KMS-11 (cell line): Measurements from ENCODE around the gene ATOSA.

Experiments used
- H2AFZ ChIP-seq: fragments of 200-600 bp; sonication (generic); 2 replicates; pipeline ENCODE4 v1.6.1; 2016; ENCODE audit warnings: antibody characterized with exemption, mixed run types, low read depth
- H3K27ac ChIP-seq: fragments of 200-600 bp; sonication (generic); 2 replicates; pipeline ENCODE4 v1.6.1; 2016; ENCODE audit warnings: mild to moderate bottlenecking, mixed run types
- H3K27me3 ChIP-seq: fragments of 200-600 bp; sonication (generic); 2 replicates; pipeline ENCODE4 v1.6.1; 2017; ENCODE audit warnings: mild to moderate bottlenecking, low read depth, mixed run types, moderate library complexity; ENCODE audit not compliant: insufficient read depth
- H3K36me3 ChIP-seq: fragments of 200-600 bp; sonication (generic); 2 replicates; pipeline ENCODE4 v1.6.1; 2017; ENCODE audit warnings: mild to moderate bottlenecking, mixed run types; ENCODE audit not compliant: insufficient read depth
- H3K4me1 ChIP-seq: fragments of 200-600 bp; sonication (generic); 2 replicates; pipeline ENCODE4 v1.6.1; 2016; ENCODE audit warnings: mild to moderate bottlenecking, low read depth, mixed run types; ENCODE audit not compliant: poor library complexity, severe bottlenecking
- H3K4me2 ChIP-seq: fragments of 200-600 bp; sonication (generic); 2 replicates; pipeline ENCODE4 v1.7.0; 2016; ENCODE audit warnings: mild to moderate bottlenecking, mixed run types
- H3K4me3 ChIP-seq: fragments of 200-600 bp; sonication (generic); IDR thresholded peaks from 2 replicates; pipeline ENCODE4 v1.6.1; 2017; ENCODE audit warnings: low read depth, low read length, mixed read lengths; ENCODE audit not compliant: insufficient read depth
- H3K79me2 ChIP-seq: fragments of 200-600 bp; sonication (generic); 2 replicates; pipeline ENCODE4 v1.6.1; 2016; ENCODE audit warnings: low read depth, mixed run types; ENCODE audit not compliant: insufficient read depth
- H3K9ac ChIP-seq: fragments of 200-600 bp; sonication (generic); 2 replicates; pipeline ENCODE4 v1.6.1; 2016; ENCODE audit warnings: mild to moderate bottlenecking, mixed run types
- H4K20me1 ChIP-seq: fragments of 200-600 bp; sonication (generic); 2 replicates; pipeline ENCODE4 v1.6.1; 2016; ENCODE audit warnings: mild to moderate bottlenecking, mixed run types; ENCODE audit not compliant: insufficient read depth
- TF ChIP-seq, protein P1 (sequence below): fragments of 200-600 bp; sonication (generic); conservative IDR thresholded peaks from 2 replicates; pipeline ENCODE4 v1.6.1; 2017; ENCODE audit warnings: low read depth, mild to moderate bottlenecking, antibody characterized with exemption, low read length, moderate library complexity, mixed read lengths

The ATOSA gene

DNA sequence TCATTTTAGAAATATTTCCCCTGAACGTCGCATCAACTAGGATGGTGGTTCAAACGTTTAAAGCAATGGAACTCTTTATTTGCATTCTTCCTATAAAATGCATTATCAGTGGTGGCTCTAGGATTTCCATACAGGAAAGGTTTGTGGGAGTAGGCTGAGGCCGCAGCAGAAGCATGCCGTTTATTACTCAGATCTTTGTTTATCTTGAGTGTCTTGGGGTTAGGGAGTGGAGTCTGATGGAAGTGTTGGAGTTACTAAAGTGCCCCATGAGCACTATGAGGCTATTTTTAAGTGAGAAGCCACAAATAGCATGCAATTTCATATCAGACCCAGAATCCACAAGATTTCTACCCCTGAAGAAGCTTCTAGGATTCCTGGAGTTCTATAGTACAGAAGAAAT lies 26.2 kb downstream of the ATOSA start:
- H4K20me1 ChIP-seq, result no peaks in the 10 kb centered on the region
- TF ChIP-seq, protein P1, sequence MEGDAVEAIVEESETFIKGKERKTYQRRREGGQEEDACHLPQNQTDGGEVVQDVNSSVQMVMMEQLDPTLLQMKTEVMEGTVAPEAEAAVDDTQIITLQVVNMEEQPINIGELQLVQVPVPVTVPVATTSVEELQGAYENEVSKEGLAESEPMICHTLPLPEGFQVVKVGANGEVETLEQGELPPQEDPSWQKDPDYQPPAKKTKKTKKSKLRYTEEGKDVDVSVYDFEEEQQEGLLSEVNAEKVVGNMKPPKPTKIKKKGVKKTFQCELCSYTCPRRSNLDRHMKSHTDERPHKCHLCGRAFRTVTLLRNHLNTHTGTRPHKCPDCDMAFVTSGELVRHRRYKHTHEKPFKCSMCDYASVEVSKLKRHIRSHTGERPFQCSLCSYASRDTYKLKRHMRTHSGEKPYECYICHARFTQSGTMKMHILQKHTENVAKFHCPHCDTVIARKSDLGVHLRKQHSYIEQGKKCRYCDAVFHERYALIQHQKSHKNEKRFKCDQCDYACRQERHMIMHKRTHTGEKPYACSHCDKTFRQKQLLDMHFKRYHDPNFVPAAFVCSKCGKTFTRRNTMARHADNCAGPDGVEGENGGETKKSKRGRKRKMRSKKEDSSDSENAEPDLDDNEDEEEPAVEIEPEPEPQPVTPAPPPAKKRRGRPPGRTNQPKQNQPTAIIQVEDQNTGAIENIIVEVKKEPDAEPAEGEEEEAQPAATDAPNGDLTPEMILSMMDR, result no peak
- no peaks in the 10 kb centered on the region for H3K27me3 ChIP-seq
- no peak overlapping the region for H3K9ac ChIP-seq
- no peak overlapping the region for H2AFZ ChIP-seq
- H3K27ac ChIP-seq, result no peak overlapping the region
- no peak overlapping the region for H3K4me3 ChIP-seq
- H3K4me2 ChIP-seq, result no peak overlapping the region
- no peaks in the 10 kb centered on the region for H3K36me3 ChIP-seq
- H3K4me1 ChIP-seq, result peaks cover 63% of the 10 kb centered on the region
- H3K79me2 ChIP-seq, result peaks cover 19% of the 10 kb centered on the region; the same call in 1 of the 2 replicates

DNA sequence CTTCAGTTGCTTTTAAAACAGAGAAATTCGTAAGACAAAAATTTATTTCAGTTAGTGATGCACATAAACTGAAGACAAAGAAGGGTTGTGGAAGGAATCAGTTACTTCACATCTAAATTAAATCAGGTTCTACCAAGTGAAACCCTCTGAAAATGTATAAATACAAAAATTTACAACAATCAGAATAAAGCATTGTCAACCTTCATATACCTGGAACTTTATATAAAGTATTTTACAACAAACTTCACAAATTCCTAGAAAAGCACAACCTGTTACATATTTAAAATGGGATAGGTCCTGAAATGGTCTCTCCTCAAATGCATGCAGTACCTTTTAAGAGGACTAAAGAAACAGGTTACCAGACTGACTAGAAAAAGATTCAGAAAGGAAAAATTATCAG lies 26.9 kb downstream of the ATOSA start:
- Histone ChIP-seq H4K20me1 (no peaks in the 10 kb centered on the region), H3K4me3 (no peak overlapping the region), H3K27me3 (no peaks in the 10 kb centered on the region), H3K4me1 (peaks cover 63% of the 10 kb centered on the region), H3K79me2 (peaks cover 16% of the 10 kb centered on the region; the same call in 1 of the 2 replicates), H3K36me3 (no peaks in the 10 kb centered on the region), H3K4me2 (no peak overlapping the region), H3K9ac (no peak overlapping the region), H3K27ac (no peak overlapping the region), H2AFZ (no peak overlapping the region)
- TF ChIP-seq, protein P1, result no peak

DNA sequence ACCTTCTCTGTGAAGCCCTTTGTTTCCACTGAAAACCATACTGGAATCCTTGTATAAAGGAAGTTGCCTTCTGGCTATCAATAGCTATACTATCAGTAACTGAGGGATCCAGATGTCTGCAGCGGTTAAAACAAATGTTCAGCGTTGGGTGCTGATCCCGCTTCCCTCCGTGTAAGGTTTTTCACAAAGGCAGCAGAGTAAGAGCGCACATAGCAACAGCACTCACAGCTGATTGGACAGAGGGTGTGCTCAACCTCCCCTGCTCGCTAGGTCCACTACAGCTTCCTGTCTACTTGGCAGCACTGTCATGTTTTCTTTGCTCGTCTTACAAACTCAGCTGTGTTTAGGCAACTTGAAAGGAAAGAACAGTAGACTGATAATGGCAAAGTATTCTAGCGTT lies 27.3 kb downstream of the ATOSA start:
- Histone ChIP-seq H3K4me2 (no peak overlapping the region), H3K36me3 (no peaks in the 10 kb centered on the region), H2AFZ (no peak overlapping the region), H4K20me1 (no peaks in the 10 kb centered on the region), H3K27ac (no peak overlapping the region), H3K4me3 (no peak overlapping the region), H3K4me1 (peaks cover 63% of the 10 kb centered on the region), H3K9ac (no peak overlapping the region), H3K27me3 (no peaks in the 10 kb centered on the region), H3K79me2 (peaks cover 12% of the 10 kb centered on the region; the same call in 1 of the 2 replicates)
- TF ChIP-seq, protein P1, result no peak

DNA sequence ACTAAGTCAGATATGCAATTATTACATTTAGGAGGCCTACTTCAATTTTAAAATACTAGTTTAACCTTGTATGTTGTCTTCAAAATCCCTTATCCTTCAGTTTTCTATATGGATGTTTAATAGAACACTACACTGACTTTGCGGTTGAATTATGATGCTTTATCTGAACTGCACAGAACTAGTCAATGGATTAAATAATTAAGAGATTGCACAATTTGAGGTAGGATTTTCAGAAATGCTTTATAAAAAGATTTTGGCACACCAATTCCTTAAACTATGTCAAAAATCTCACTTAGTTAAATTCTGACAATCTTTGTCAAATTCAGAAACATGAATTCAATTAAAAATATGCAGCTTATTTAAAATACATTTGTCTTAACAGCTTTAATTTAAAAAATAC lies 28.1 kb downstream of the ATOSA start:
- Histone ChIP-seq H3K79me2 (peaks cover 10% of the 10 kb centered on the region; the same call in 1 of the 2 replicates), H3K27me3 (no peaks in the 10 kb centered on the region), H3K4me1 (peaks cover 65% of the 10 kb centered on the region), H3K36me3 (no peaks in the 10 kb centered on the region; the same call in 1 of the 2 replicates), H3K4me3 (no peak overlapping the region), H4K20me1 (no peaks in the 10 kb centered on the region), H3K4me2 (no peak overlapping the region; the same call in 1 of the 2 replicates), H2AFZ (no peak overlapping the region), H3K27ac (no peak overlapping the region), H3K9ac (no peak overlapping the region)
- TF ChIP-seq, protein P1, result no peak
